GM21390 (cell line): ENCODE measurements around the gene LAMA5.

ENCODE experiments used
- ATAC-seq: cut with Tn5 transposase; IDR thresholded peaks from one replicate; pipeline ENCODE4 v1.9.1; 2021; ENCODE audit not compliant: unreplicated experiment

The LAMA5 gene

DNA sequence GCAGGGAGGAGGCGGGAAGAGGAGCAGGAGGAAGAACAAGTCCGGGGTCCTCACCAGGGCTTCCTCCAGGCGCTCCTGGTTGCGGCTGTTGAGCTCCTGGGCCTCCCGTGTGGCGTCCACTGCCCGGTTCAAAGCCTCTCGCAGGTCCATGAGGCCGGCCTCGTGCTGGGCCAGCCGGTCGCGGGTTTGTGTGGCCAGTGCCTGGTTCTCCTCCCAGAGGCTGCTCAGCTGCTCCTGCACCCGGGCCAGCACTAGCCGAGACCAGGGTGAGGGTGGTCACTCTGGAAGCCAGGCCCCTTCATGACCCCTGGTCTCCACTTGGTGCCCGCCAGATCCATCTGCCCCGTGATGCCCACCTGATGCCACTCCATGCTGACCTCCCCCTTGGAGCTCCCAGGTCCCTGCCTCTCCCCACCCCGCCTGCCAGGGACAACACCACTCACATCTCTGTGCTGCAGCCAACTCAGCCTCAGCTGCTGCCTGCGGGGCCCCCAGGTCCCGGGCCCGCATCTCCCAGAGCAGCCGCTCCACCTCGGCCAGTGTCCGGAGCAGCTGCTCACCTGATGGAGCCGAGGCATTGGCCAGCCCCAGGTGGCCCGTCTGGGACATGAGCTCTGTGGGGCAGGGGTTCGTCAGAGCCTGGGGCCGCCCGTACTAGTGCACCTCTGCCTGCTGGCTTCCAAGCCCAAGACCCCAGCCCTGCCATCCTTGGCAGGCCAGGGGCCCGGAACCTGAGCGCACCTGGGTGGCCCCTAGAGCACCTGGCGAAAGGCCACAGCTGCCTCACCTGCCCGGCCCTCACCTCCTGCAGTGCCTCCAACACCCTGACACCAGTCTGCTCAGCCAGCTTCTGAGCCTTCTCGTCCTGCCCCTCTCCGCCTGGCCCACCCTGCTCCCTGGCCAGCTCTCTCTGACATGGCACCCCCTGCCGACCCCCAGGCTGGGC, 48.4 kb downstream of the LAMA5 start:
- ATAC-seq, result no peak

DNA sequence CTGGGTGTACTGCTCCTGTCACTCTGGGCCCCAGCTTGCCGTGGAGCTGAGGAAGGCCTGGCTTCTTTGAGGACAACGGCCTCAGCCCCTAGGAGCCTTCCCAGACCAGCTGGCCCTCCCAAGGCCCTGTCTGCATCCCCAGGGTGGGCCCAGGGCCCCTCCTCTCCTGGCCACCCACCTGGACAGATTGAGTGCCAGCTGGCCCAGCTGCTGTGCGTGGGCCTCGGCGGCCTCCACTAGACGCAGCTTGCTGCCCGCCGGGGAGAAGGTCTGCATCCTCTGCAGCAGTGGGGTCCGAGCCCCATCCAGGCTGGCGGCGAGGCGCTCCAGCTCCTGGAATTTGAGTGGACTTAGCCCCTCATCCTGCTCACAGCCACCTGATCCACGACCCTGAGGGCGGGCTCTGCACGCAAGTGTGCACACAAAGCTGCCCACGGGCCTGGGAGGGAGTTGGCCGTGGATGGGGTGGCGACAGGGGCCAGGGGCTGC, 49.9 kb downstream of the LAMA5 start:
- ATAC-seq, result no peak

DNA sequence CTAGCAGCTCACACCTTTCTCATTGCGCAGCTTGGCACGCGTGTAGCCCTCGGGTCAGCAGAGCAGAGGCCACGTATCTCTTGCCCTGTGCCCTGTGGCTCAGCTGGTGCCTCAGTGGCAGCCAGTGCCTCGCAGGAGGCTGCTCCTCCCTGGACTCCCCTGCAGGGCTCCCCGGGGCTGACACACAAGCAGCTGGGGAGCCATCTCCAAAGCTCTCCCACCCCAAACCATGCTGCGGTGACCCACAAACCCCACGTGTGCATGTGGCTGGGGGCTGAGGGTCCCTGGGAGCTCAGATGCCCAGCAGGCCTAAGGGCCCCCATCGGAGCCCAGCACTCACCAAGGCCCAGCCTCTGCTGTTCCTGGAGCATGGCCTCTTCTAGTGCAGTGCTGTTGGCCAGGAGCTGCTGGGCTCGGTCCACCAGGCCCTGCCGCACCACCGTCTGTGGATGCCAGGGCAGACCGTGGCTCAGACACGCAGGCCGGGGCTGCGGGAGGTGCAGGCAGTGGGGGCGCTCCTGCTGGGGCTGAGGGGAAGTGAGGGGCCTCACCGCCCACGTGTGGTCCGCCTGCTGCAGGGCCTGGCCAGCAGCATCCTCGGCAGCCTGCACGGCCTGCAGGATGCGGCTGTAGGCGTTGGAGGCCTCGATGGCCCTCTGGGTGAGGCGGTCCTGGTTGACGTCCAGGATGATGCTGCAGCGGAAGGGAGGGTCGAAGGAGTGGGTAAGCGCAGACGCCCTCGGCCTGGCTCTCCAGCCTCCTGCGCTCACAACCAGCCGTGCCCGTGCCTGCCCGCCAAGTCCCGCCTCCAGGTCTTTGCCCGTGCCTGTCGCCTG, 50.6 kb downstream of the LAMA5 start:
- ATAC-seq, result no peak

DNA sequence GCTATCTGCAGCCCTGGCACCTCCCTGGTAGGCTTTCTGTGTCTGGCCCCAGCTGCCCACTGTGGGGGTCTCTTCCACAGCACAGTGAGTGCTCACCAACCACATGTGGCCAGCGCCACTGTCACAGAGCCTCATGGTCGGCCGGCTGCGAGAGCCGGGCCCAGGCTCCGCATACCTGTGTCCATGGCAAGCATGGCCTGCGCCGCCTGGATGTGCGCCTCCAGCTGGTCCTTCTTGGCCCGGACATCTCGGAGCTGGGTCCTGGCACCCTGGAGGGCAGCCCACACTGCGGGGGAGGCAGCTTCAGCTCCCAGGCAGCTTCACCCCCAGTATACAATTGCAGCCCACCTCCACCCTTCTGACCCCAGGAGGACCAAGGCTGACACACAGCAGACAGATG, 51.3 kb downstream of the LAMA5 start:
- no peak for ATAC-seq

DNA sequence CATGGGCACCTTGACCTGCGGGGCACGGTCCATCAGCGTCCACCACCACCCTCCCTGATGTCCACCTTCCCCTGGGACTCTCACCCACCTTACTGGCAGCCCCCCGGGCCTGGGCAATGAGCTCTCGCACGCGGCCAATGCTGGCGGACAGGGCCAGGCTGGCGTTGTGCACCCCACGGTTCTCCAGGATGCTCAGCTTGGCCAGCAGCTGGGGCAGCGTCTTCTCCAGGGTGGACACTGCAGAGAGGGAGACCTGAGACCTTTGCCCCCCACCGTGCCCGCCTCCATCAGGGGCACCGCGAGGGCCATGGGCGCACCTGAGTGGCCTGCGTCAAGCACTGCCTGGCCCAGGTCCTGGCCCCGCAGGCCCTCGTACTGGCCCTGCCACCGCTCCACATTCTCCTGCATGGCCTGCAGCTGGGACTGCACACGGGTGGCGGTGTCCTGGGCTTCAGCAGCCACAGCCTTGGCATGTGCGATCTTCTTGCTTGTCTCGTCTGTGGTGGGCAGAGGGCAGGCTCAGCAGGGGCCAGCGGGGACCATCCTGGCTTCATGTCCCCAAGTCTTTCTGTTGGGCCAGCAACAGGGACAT, 52.3 kb downstream of the LAMA5 start:
- ATAC-seq, result no peak

DNA sequence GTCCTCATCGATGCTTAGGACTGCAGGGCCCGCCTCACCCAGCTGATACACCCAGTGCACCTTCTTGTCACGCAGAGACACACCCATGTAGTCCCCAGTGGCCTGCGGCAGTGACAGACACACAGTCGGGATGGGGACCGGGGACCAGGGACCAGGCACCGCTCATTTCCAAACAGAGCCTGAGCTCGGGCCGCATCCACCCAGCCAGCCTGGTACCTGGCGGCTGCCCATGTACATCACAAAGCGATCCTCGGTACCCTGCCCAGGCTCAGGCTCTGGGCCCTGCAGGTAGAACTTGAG, 52.8 kb downstream of the LAMA5 start:
- ATAC-seq, result no peak

DNA sequence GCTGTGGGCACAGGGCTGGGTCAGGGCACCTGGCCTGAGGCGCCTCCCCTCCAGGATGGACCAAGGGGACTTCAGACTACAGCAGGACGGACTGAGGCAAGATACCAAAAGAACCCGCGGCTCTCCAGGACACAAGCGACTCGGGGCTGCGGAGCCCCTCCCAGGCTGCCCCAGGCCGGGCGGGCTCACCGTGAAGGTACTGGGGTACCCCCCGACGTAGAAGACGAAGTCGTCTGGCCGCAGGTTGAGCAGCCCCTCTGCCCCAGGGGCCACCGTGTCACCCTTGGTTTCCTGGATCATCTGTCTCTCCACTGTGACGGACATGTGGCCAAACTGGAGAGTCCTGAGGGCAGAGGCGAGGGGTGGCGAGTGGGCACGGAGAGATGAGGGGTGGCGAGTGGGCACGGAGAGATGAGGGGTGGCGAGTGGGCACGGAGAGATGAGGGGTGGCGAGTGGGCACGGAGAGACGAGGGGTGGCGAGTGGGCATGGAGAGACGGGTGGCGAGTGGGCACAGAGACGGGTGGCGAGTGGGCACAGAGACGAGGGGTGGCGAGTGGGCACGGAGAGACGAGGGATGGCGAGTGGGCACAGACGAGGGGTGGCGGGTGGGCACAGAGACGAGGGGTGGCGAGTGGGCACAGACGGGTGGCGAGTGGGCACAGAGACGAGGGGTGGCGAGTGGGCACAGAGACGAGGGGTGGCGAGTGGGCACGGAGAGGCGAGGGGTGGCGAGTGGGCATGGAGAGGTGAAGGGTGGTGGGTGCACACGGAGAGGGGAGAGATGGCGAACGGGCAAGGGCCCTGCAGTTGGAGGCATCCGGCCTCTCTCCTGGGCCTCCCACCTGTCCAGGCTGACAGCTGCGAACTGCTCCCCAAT, 53.4 kb downstream of the LAMA5 start:
- no peak for ATAC-seq

DNA sequence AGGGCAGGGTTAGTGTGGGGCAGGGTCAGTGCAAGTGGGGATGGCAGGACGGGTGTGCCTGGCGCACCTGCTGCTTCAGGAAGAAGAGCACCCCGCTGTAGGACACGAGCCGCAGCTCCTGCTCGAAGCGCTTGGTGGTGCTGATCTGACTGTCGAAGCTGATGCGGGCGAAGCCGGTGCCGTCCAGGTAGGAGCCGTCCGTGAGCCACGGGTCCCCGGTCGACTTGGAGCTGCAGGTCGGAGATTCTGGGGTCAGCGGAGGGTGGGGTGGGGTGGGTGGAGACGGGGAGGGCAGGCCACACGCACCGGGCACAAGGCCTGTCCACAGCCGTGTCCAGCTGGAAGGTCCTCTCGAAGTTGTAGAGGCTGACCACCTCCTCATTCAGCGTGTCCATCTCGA, 54.1 kb downstream of the LAMA5 start:
- no peak for ATAC-seq

DNA sequence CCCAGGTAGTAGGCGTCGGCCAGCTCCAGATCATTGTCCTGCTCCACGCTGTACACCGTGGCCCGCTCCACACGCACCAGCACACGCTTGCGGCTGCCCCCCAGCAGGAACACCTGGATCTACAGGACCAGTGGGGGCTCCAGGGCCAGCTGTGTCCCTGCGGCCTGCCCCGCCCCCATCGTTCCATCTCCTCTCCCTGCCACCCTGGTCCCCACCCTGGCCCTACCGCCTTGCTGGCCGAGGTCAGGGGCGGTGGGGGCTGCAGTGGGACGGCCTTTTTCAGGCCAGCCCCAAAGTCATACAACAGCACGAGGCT, 54.5 kb downstream of the LAMA5 start:
- no peak for ATAC-seq

DNA sequence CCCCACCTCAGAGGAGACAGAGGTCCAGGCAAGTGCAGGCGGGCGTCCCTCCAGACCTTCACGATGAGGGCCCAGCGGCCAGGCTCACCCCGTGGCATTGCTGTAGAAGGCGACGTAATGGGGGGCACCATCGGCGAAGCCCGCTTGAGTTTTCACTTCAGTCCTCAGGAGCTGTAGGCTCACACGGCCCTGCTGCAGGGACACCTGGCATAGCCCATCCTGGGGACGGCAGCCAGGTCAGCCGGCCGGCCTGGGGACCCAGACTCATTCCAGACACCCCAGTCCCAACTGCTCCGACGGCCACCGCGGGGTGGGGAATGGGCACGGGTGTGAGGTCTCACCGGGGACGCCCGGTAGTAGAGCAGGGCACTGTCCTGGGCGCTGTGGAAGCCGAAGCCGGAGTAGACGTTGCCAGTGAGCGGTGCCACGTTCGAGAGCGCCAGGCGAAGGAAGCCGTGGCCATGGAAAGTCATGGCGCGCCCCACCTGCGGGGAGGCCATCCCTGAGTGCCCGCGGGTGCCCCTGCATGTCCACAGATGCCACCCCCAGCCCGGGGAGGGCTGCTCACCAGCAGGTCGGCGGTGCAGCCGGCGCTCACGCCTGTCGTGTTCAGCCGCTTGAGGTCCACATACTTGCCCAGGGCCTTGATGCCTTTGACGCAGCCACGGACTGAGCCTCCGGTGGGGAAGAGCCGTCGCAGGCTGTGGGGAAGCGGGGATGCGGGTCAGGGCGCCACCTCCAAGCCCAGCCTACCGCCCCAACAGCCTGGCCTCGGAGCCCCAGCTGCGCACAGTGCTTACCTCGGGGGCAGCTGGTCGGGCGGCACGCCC, 55.1 kb downstream of the LAMA5 start:
- no peak for ATAC-seq

DNA sequence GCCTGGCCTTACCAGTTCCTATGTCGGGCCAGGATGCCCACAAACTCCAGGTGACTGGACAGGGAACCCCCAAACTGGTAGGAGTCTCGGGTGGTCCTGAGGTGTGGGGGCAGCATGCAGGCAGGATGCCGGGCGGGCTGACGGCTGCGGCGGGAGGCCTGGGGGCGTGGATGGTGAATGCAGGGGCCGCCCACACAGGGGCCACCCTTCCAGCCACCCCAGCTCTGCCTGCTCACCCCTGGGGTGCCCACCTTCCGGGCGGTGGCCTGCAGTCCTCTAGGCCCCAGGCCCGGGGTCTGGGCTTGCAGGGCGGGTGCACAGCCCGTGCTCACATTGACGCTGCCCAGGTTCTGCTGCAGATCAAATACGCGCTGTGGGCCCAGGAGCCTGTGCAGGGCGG, 56.0 kb downstream of the LAMA5 start:
- ATAC-seq, result no peak

DNA sequence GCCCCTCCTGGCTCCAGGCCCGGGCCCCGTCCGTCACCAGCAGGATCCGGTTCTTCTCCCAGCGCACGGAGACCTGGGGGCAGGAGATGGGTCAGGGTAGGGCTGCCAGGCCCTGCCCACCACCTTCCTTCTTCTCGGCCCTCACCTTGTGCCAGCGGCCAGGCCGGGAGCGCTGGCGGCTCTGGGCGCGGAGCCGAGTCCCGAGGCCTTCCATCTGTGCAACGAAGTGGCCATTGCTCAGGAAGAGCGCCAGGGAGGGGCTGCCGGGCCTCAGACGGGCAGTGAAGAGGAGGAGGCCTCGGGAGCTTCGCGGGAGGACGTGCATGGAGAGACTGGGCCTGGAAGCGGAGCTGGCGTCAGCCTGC, 56.4 kb downstream of the LAMA5 start:
- ATAC-seq, result no peak

DNA sequence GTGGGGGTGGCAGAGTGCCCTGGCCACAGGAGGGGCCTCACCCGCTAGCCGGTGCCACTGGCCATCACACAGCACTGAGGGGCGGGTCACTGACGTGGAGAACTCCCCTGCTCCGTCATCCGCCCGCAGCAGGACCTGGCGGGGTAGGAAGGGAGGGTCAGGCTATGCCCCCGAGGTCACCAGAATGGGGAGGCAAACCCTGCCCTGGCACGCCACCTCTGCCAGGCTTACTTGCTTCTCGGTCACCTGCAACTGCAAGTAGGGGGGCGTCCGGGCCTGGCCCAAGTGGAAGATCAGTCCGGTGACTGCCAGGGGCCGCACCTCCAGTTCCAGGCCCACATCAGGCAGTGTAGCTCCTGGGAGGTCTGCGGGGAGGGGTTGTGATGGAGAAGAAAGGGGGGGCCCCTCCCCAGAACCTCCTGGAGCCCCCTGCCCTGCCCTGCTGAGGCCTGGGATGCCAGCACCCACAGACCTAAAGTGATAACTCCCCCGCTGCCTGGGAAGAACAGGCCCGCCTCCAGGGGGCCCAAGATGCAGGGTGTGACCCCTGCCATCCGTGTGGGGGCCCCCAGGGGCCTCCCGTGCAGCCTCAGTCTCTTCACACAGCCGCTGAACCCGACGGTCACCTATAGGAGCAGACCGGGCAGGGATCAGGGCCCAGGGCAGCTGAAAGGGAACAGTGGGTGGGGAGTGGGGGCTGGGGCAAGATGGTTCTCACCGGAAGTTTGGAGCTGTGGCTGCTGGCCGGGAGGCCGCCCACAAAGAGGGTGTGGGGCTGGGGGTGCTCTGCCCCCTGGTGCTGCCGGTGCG, 57.0 kb downstream of the LAMA5 start:
- ATAC-seq, result no peak

DNA sequence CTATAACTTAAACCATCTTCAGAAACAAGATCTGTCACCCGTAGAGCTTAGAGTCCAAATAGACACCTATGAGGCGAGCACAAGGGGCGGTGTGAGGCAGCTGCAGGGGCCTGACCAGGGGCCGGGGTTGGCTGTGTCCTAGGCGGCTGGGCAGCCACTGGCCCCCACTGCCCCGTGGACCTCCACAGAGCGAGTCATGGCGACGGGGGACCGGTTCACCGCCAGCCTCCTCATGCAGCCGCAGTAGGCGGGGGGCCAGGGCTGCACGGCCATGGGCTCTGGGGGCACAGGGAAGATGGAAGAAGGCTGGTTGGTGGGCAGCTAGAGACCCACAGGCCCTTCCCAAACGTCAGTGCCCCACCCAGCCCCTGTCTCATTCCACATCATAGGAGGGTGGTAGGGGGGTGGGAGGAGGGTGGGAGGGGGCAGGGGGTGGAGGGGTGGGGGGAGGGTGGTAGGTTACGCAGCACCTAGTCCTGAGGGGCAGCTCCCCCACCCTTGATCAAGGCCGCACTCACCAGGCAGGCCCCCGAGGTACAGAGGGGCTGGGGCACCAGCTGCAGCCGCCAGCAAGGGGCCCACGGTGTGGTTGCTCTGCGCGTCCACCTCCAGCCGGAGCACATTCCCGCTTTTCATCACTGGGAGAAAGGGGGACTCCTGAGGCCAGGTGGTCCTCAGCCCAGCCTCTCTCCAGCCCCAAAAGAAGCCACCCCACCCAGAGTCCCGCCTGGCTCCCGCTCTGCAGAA, 57.7 kb downstream of the LAMA5 start:
- no peak for ATAC-seq

DNA sequence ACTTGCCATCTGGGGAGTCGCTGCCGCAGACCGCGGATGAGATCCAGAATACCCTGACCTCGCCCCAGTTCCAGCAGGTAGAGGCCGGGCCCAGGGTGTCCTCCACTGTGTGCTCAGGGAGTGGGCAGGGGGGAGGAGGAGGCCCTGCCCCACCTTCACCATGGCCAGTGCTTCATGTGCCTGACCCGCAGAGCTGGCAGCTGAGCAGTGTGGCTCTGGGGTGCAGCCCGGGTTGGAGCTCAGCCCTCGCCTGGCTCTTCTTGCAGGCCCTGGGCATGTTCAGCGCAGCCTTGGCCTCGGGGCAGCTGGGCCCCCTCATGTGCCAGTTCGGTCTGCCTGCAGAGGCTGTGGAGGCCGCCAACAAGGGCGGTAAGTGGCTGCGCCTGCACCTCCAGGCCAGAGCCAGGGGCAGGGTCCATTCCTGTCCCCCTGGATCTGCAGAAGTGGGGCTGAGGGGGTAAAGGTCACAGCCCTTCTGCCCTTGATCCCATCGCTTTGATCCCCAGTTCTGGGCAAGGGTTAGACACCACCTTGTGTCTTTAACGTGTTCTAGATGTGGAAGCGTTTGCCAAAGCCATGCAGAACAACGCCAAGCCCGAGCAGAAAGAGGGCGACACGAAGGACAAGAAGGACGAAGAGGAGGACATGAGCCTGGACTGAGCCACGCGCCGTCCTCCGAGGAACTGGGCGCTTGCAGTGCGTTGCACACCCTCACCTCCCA, 58.9 kb downstream of the LAMA5 start:
- ATAC-seq, result no peak

DNA sequence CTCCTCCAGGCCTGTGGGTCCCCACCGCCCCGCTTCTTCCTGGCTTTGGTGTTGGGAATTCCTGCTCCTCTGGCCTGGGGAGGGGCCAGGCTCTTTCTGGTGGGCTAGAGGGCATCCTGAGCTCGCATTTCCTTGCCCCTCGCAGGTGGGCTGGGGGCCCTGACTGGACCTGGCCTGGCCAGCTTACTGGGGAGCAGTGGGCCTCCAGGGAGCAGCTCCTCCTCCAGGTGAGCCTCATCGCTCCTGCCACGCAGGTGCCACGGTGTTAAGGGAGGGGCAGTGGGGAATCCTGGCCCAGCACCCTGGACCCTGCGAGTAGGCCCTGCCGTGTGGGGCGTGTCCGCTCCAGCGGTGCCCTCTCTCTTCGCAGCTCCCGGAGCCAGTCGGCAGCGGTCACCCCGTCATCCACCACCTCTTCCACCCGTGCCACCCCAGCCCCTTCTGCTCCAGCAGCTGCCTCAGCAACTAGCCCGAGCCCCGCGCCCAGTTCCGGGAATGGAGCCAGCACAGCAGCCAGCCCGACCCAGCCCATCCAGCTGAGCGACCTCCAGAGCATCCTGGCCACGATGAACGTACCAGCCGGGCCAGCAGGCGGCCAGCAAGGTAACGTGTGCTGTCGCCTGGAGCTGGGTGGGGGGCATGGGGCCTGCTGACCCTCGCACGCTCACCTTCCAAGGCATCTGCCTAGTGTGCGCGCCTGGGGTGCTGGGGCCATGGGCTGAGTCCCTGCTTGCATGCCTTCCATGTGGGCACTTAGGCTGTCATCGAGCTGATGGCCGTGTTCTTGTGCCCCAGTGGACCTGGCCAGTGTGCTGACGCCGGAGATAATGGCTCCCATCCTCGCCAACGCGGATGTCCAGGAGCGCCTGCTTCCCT, 59.6 kb downstream of the LAMA5 start:
- ATAC-seq, result no peak
